Endothelial cell of umbilical vein (primary cell): ENCODE measurements around the gene SHLD2.

ENCODE experiments used
- EZH2 ChIP-seq: IDR thresholded peaks from 2 replicates; pipeline ENCODE4 v1.6.1; 2012; ENCODE audit warnings: borderline replicate concordance, low read depth, mild to moderate bottlenecking, moderate library complexity, low read length, inconsistent platforms; ENCODE audit not compliant: severe bottlenecking
- JUN ChIP-seq: IDR thresholded peaks from 2 replicates; pipeline ENCODE4 v1.6.1; 2011; ENCODE audit warnings: borderline replicate concordance, low read depth; ENCODE audit not compliant: insufficient read length, insufficient read depth
- MYC ChIP-seq: IDR thresholded peaks from one replicate; pipeline ENCODE4 v1.6.1; 2011; ENCODE audit warnings: mild to moderate bottlenecking, low read depth, low read length
- POLR2A ChIP-seq: IDR thresholded peaks from 2 replicates; pipeline ENCODE4 v1.6.1; 2012; ENCODE audit warnings: low read depth, mild to moderate bottlenecking, control low read depth, low read length
- POLR2AphosphoS5 ChIP-seq: IDR thresholded peaks from 2 replicates; pipeline ENCODE4 v1.6.1; 2012; ENCODE audit warnings: low read depth, mild to moderate bottlenecking, control low read depth, low read length, moderate library complexity; ENCODE audit not compliant: insufficient read depth
- TF ChIP-seq, protein P1 (sequence below), 2 donors: IDR thresholded peaks; 1 replicate in 1 of 2; 2 replicates in 1 of 2; pipeline ENCODE4 v1.5.1; 2011; ENCODE audit warnings: low read length in 2 of 2, mild to moderate bottlenecking in 2 of 2, moderate library complexity in 2 of 2, control low read depth in 1 of 2, inconsistent platforms in 1 of 2, low read depth in 1 of 2; ENCODE audit not compliant: insufficient read depth in 1 of 2; ENCODE audit errors: extremely low read depth in 1 of 2
- TF ChIP-seq, protein P2 (sequence below): IDR thresholded peaks from 2 replicates; pipeline ENCODE4 v1.6.1; 2011; ENCODE audit not compliant: insufficient read depth, insufficient read length

DNA sequence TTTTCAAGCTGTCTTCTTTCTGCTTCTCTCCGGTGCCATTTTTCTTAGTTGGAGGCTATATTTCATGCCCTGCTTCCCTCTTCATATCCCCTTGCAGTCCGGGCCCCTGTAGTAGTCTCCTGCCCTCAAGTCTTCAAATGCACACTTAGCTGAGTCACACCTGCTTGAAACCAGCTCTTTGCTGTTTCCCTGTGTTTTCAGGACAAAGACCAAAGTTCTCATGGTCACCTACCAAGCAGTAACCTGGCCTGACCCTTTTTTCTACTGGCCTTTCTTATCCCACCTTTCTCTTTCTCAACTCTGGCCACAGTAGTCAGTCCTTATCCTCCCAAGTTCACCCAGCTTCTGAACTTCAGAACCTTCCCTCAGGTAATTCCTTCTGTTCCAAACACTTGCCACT is 28.8 kb upstream of the SHLD2 start:
- TF ChIP-seq, protein P1, sequence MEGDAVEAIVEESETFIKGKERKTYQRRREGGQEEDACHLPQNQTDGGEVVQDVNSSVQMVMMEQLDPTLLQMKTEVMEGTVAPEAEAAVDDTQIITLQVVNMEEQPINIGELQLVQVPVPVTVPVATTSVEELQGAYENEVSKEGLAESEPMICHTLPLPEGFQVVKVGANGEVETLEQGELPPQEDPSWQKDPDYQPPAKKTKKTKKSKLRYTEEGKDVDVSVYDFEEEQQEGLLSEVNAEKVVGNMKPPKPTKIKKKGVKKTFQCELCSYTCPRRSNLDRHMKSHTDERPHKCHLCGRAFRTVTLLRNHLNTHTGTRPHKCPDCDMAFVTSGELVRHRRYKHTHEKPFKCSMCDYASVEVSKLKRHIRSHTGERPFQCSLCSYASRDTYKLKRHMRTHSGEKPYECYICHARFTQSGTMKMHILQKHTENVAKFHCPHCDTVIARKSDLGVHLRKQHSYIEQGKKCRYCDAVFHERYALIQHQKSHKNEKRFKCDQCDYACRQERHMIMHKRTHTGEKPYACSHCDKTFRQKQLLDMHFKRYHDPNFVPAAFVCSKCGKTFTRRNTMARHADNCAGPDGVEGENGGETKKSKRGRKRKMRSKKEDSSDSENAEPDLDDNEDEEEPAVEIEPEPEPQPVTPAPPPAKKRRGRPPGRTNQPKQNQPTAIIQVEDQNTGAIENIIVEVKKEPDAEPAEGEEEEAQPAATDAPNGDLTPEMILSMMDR (IDR thresholded peaks at IDR 0.05; ENCODE audit: extremely low read depth in 1 of 2, insufficient read depth in 1 of 2, low read depth in 1 of 2, low read length in 2 of 2) = no peak
- TF ChIP-seq MYC (no peak), JUN (no peak), EZH2 (no peak), POLR2AphosphoS5 (no peak), POLR2A (no peak)
- TF ChIP-seq, protein P2, sequence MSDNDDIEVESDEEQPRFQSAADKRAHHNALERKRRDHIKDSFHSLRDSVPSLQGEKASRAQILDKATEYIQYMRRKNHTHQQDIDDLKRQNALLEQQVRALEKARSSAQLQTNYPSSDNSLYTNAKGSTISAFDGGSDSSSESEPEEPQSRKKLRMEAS = no peak
